Astrocyte of the hippocampus (primary cell): ENCODE measurements around the gene NOTUM.

Source experiments
- DNase-seq: peaks from one replicate; pipeline ENCODE4 v3.0.0; 2011; ENCODE audit warnings: low read depth, low spot score

Gene NOTUM

GRCh38 chr17:81961087-81961511, at the start of gene NOTUM:
TSS of gene NOTUM (minus strand) at chr17:81961187. CDS start at chr17:81960909, 278 bp downstream.
- DNase-seq, result peak; percentile 80

GRCh38 chr17:82009413-82009812, 48.4 kb upstream of the NOTUM start:
- no peak for DNase-seq

GRCh38 chr17:82008941-82009405, 48.0 kb upstream of the NOTUM start:
- DNase-seq, result no peak

GRCh38 chr17:82008258-82008940, 47.4 kb upstream of the NOTUM start:
- no peak for DNase-seq

- DNase-seq, result peak; percentile 75
These were observed 46.7 kb upstream of the NOTUM start for GRCh38 chr17:82007495-82008257.

- no peak for DNase-seq
These were observed 46.2 kb upstream of the NOTUM start for GRCh38 chr17:82007228-82007494.

GRCh38 chr17:82006468-82007227, 45.7 kb upstream of the NOTUM start:
- DNase-seq, result peak; percentile 87

GRCh38 chr17:82005701-82006348, 44.8 kb upstream of the NOTUM start:
- DNase-seq, result no peak

GRCh38 chr17:82004517-82005455, 43.8 kb upstream of the NOTUM start:
- DNase-seq, result no peak

- peak; percentile 98 for DNase-seq
These were observed 42.7 kb upstream of the NOTUM start for GRCh38 chr17:82003411-82004381.

GRCh38 chr17:82001571-82002056, 40.6 kb upstream of the NOTUM start:
- DNase-seq, result no peak

- no peak for DNase-seq
These were observed 40.0 kb upstream of the NOTUM start for GRCh38 chr17:82000803-82001570.

GRCh38 chr17:81999976-82000802, 39.2 kb upstream of the NOTUM start:
- no peak for DNase-seq

GRCh38 chr17:81999587-81999975, 38.6 kb upstream of the NOTUM start:
- DNase-seq, result no peak

- no peak for DNase-seq
These were observed 37.9 kb upstream of the NOTUM start for GRCh38 chr17:81998691-81999438.

GRCh38 chr17:81998212-81998611, 37.2 kb upstream of the NOTUM start:
- DNase-seq, result no peak
